GM19452 (cell line): Measurements from ENCODE around the gene ARHGDIG.

ENCODE experiments used
- ATAC-seq: cut with Tn5 transposase; IDR thresholded peaks from one replicate; pipeline ENCODE4 v1.9.1; 2021; ENCODE audit not compliant: unreplicated experiment

The ARHGDIG gene

DNA sequence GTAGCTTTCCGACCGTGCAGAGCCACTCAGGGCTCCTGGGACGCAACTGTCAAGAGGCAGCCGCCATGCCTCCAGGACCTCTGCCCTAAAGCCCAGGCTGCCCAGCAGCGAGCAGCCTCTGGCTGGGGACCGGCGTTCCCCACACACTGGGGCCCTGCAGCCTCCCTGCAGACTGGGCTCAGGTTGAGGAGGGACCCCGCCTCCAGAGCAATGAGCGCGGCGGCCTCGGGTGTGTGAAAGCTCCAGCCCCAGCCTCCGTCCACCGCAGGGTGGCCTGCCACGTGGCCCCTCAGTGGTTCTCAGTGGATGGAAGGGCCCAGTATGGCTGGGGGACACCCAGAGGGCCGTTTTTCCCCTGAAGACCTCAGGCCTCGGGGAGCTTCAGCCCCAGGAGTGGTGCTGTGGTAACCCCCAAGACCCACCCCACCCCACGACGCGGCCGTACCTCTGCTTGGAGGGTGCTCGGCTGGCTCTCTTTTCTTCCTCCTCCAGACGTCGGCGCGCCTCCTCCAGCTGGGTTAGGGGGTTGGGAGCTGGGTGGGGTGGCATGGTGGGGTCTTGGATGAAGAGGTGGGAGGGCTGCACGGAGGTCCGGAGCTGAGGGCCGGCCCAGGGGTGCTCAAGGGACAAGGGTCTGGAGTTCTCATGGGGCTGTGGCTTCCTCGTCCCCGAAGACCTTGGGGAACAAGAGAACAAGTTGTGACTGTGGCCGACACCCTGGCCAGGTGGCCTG lies 12.8 kb downstream of the ARHGDIG start:
- ATAC-seq = no peak

DNA sequence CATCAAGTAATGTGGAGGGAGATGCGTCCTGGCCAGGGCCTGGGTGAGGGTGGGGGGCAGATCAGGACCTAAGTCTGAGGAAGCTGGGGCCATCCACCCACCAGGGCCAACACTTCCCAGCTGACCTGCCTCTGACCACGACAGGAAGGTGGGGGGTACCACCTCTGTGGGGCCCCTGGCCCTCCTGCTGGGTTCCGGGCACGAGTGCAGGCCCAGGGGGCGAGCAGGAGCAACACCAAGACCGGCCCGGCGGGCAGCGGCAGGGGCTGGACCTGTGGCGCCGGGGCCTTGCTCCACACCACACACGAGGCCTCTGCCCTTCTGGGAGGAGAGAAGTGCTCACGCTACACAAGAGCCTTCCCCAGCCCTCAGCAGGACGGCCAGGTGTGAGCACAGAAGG lies 15.9 kb downstream of the ARHGDIG start:
- ATAC-seq = no peak

DNA sequence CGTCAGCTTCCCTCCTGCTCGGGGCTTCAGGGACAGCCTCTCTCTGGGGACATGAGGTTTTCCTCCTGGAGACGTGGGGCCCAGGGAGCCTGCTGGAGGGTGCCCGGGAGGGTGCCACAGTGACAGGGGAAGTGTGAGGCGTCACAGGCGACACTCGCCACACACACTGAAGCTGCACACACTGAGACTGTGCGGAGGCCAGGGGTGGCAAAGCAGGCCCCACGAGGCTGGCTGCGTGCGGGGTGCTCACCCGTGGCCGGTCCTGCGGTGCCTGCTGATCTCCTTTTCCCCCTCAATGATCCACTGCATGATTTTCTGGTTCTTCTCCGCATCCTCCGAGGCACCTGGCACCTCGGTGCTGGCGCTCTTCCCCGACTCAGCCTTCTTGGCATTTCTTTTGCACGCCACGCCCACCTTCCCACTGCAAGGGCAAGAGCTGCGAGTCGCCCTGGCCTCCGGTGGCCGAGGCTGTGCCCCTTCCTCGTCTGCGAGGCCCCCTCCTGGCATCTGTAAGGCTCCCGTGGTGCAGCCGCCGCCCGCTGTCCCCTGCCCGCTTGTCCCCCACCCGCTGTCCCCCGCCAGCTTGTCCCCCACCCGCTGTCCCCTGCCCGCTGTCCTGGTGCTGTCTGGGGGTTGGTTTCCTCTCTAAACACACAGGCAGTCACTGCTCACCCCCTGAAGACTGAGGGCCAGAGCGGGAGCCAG lies 16.6 kb downstream of the ARHGDIG start:
- no peak for ATAC-seq

DNA sequence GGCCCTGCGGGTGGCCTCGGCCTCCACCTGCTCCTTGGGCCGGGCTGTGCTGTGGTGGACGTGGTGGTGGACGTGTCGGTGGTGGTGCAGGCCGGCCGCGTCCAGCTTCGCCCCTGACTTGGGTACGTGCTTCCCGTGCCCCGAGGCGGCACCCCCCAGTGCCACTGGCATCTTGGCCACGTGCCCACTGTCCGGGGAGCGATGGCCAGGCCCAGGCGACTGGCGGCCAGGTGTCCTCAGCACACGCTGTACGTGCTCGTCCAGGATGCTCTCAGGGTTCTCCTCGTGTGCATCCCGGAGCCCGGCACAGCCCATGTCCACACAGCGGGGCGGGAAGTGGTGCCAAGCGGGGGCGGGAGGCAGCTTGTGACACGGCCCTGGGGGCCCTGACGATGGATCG lies 17.4 kb downstream of the ARHGDIG start:
- no peak for ATAC-seq

DNA sequence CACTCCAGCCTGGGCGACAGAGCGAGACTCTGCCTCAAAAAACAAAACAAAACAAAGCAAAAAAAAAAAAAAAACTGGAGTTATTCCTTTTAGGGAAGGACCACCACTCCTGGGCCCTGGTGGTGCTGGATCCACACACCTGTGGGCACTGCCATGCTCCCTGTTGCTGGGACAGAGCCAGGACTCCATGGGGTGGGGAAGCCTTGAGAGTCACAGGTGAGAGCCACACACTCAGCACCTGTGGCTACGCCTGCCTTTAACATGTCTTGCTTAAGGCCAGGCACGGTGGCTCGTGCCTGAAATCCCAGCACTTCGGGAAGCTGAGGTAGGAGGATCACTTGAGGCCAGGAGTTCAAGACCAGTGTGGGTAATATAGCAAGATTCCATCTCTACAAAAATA lies 20.8 kb downstream of the ARHGDIG start:
- ATAC-seq = no peak

DNA sequence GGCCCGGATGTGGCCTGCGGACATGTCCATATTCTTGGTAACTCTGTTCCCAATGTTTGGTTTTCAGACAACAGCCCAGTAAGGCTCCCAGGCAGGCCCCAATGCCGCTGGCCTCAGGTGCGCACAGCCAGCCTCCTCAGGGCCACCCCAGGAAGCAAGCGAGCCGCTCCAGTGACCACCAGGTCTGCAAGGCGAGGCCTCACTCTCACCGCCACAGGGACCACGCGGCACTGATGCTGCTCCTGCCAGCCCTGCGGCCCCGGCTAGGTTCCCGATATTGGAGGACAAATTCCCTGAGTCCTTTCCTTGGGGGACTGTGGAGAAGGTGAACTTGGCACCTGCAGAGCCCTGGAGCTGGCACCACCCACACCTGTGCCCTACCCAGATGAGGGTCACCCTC lies 21.6 kb downstream of the ARHGDIG start:
- no peak for ATAC-seq

DNA sequence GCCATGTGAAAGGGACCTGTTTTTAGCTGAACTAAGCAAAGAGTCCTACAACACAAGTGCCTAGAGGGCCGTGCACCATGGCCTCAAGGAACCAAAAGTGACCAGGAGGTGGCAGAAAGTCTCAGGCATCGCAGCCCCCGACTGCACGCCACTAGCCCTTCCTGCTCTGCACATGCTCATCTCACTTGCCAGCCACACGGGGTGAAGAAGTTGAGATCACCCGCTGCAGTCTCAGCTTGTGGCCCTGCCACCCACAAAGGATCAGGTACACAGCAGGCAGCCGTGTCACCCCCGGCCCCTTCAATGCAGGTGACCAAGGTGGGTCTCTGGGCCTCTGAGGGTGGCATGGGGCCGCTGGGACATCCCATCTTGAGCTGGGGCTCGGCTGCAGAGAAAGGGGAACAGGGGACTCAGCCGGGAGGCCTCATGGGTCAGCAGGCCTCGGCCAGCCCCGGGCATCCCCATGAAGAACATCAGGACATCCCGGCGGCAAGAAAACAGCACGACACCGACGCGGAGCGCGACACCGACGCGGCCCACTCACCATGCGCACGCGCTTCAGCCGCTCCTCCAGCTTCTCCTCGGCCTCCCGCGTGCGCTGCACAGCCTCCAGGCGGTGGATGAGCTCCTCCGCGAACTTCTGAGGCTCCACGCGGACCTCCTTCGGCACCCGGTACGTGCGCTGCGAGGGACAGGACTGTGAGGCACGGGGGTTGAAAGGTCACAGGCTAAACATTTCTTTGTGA lies 23.5 kb downstream of the ARHGDIG start:
- no peak for ATAC-seq

DNA sequence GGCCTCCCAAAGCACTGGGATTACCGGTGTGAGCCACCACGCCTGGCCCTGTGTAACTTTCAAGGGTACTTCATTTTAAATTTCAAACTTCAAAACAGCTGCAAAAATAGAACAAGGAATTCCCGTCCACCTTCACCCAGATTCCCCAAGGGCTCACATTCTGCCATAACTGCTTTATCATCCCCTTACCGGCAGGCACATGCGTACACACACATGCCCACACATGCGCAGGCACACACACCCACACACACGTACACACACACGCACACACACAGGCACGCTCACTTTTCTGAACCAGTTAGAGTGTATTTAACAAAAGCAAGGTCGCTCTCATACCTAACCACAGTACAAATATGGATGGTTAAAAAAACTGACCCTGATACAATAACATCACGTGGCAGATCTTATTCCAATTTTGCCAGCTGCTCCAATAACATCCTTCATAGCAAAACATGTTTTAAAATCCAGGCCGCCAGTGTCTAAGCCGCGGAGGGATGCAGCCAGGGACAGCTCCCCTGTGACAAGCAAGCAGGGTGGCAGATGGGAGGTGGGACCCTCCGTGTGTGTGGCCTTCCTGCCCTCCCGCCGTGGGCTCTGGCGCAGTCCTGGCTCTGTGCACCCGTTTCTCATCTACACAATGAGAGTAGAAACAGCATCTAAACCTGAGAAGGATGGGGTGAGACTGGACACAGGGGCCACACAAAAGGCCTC lies 25.7 kb downstream of the ARHGDIG start:
- ATAC-seq = no peak

DNA sequence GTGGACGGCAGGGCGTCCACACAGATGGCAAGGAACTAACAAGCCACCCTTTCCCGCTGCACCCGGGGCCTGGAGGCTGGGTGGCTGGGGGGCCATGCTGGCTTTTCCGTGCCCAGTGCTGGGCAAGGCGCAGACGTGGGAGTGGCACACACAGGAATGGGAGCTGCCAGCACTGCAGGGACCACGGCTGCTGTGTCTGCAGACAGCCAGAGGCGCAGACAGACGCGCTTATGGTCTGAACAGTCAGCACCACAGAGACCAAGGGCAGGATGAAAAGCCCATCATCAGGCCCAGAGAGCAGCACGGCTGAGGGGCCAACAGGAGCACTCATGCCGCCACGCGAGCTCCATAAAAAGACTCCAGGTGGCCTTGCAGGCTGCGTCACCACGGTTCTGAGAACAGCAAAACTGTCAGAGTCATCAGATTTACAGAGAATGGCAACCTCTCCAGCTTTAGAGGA lies 26.6 kb downstream of the ARHGDIG start:
- ATAC-seq = no peak

DNA sequence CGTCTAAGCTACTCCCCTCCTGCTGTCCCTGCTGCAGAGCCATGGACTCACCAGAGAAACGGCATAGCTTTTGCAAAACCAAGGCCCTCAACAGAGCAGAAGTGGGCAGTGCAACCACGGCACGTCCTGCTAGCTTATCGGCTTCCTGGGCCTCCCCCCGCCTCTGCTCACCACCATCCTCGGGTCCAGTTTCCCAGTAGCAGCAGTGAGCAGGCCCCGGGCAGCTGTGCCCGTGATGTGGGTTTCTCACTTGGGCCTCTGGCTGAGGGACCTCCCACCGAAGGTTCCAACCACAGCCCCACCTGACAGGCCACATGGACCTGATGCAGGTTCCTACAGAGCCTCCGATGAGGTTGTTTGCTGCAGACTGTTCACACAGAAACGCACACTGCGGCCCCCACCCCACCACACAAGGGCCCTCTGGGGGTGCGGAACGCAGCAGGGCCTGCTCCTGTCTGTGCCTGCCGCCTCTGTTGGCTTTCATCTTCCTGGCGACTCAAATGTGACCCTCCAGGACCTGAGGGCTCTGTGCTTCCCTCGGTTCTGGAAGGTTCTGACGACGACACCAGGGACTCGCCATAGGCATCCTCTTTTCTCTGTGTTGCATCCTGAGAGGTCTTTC lies 27.4 kb downstream of the ARHGDIG start:
- no peak for ATAC-seq

DNA sequence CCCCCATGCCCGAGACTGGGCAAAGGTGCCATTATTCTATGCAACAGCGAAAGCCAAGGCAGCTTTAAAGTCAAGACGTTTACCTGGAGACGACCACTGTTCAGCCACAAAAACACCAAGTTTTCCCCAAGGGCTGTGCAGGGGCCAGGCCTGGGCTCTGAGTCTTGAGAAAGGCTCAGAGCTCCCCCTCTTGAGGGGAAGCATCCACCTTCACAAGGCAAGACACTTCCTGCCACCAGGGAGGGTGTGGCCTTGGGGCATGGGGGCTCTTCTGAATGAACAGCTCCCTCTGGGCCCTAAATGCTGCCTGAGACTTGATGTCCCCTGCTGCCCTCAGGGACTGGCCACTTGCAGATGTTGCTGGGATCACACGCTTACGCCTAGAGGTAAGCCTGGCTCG lies 29.1 kb downstream of the ARHGDIG start:
- ATAC-seq = no peak

DNA sequence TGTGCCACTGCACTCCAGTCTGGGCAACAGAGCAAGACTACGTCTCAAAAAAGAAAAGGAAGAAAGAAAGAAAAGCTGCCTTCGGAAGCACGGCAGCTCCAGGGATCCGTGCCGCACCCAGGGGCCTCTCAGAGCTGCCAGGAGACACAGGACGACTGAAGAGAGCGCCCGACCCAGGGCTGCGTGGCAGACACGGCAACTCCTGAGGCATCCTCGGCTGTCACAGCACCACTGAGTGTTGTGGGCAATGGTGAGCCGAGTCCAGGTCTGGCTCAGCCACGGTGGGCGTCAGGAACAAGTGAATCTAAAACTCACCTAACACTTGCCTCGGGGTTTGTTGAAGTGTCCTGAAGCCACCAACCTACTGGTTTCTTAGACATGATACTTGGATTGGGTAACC lies 31.3 kb downstream of the ARHGDIG start:
- ATAC-seq = no peak

DNA sequence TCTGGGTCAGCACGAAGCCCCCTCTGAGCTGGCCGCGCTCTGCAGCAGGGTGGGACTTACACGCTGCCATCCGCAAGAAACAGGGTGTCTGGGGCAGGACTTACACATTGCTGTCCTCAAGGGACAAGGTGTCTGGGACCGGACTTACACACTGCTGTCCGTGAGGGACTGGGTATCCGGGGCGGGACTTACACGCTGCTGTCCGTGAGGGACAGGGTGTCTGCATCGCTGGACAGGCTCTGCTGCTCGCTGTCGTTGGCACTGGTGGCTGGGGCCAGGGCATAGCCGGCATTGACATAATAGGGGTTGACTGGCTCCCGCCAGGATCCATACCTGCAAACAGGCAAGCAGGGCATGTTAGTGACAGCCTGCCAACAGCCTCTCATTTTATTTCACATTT lies 34.0 kb downstream of the ARHGDIG start:
- no peak for ATAC-seq

DNA sequence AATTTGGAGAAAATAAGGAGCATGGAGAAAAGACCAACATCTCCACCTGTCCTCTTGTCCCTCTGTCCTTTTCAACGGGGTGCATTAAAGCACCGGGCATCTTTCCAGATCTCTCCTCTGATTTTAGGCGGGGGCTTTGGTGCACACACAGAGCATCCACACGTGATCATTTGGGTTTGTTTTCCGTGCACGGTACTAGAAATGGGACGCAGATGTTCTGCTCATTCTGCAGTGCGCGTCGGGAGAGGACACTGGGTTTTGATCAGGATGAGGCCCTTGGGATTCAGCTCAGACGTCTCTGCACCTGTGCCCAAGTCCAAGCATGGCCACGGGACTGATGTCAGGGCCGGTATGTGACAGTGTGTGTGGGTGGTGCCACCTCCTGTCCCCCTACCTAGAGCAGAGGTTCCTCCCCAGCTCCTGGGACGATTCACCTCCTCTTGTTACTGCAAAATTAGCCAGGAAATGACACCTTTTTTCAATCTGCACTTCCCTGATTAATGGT lies 34.5 kb downstream of the ARHGDIG start:
- no peak for ATAC-seq

DNA sequence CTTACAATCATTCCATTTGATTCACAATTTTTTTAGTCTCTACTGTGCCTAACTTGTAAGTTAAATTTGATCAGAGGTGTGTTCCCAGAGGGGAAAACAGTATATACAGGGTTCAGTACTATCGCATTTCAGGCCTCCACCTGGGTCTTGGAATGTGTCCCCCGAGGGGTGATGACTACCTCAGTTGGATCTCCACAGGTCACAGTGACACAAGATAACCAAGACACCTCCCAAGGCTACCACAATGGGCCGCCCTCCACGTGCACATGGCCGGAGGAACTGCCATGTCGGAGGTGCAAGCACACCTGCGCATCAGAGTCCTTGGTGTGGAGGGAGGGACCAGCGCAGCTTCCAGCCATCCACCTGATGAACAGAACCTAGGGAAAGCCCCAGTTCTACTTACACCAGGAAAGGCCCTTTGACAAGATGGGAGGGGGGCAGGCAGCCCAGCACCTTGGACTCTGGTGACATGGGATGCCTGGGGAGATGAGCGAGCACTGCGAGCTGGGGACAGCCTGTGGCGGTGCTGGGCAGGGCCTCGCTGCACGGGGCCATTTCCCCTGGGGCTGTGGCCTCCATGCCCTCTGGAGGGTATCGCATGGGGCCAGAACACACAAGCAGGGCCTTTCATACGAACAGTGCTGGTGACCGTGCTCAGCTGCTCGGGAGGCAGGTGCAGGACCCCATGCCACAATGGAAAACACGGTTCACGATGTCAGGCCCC lies 36.5 kb downstream of the ARHGDIG start:
- no peak for ATAC-seq

DNA sequence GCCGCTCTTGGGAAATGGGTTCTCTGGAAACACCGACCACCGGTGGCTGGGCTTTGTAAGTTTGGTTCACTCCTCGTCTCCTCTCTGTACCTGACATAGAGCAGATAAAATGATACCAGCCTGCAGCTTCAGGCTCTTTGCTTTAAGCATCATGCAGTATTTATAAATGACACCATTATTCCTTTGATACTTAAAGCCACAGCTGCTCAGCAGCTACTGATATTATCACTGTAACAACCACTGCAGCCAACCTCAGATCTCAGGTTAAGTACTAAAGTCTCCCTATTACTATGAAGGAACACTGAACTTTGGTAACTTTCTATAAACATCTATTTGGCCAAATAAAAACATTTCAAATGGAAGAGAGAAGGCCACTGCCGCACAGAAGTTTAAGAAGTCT lies 37.2 kb downstream of the ARHGDIG start:
- ATAC-seq = no peak

DNA sequence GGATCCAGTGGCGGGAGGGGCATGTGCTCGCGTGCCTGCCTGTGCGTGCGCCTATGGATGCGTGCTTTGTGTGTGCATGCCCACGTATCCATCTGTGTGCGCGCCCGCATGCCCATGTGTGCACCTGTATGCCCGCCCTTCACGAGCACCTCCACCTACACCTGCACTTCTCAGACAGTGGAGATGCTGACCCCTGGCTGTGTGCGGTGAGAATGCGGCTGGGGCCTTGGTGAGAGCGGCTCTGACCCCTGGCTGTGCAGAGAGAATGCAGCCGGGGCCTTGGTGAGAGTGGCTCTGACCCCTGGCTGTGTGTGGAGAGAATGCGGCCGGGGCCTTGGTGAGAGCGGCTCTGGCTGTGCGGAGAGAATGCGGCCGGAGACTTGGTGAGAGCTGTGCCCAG lies 38.2 kb downstream of the ARHGDIG start:
- no peak for ATAC-seq

DNA sequence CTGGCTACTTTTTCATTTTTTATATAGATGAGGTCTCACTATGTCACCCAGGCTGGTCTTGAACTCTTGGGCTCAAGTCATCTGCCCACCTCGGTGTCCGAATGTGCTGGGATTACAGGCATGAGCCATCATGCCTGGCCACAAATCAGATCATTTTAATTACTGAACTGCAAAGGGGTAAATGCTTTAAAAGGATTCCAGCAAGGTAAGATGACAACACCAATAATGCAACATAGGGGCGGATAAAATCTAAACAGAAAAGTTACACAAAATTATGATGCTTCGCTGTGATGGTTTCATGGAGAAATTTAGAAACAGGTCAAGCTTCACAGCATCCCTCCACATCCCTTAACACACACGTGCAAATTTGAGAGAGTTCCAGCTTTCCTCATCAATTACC lies 39.8 kb downstream of the ARHGDIG start:
- no peak for ATAC-seq

DNA sequence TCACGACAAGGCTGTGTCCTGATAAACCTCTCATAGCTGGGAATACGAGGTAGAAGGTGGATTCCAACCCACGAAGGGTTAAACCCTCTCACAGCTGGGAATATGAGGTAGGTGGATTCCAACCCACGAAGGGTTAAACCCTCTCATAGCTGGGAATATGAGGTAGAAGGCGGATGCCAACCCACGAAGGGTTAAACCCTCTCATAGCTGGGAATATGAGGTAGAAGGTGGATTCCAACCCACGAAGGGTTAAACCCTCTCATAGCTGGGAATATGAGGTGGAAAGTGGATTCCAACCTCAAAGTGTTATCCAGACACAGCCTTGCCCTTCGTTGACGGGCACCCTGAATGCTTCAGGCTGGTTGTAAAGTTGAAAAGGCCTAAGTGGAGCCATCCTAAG lies 41.1 kb downstream of the ARHGDIG start:
- no peak for ATAC-seq
